Breast epithelium (tissue), 4 donors: ENCODE results near the gene RIPOR2. TPM values are rescaled to one million over a fixed set of nuclear protein-coding genes. Genes with fewer than 3 reads are reported as not detected.

Experiments used
- DNase-seq, 2 donors: peaks; one replicate each; pipeline ENCODE4 v3.0.0-alpha.2; 2019; ENCODE audit warnings: low spot score in 2 of 2
- H3K27ac ChIP-seq, 2 donors: fragments of 200-600 bp; sonication (generic) in 1 of 2; one replicate each; pipeline ENCODE4 v1.5.1; 2016 to 2019; ENCODE audit warnings: mild to moderate bottlenecking in 1 of 2
- H3K27me3 ChIP-seq, 2 donors: fragments of 200-600 bp; sonication (generic) in 1 of 2; one replicate each; pipeline versions ENCODE4 v1.5.1 to v1.6.0; 2017 to 2019; ENCODE audit warnings: control low read depth in 1 of 2, mild to moderate bottlenecking in 1 of 2
- H3K36me3 ChIP-seq: fragments of 200-600 bp; one replicate; pipeline ENCODE4 v1.5.1; 2019
- H3K4me1 ChIP-seq, 2 donors: fragments of 200-600 bp; sonication (generic); one replicate each; pipeline ENCODE4 v1.5.1; 2016 to 2019; ENCODE audit warnings: control low read depth in 1 of 2
- H3K4me3 ChIP-seq, 3 donors: fragments of 200-600 bp; sonication (generic); 1 replicate in 2 of 3; 2 replicates in 1 of 3; pipeline ENCODE4 v1.5.1; 2016 to 2019; ENCODE audit warnings: mild to moderate bottlenecking in 3 of 3, moderate library complexity in 2 of 3
- H3K9me3 ChIP-seq, 2 donors: fragments of 200-600 bp; sonication (generic) in 1 of 2; one replicate each; pipeline ENCODE4 v1.5.1; 2016 to 2019; ENCODE audit warnings: control low read depth in 1 of 2
- POLR2A ChIP-seq: fragments of 450-650 bp; IDR thresholded peaks from one replicate; pipeline ENCODE4 v1.6.1; 2016; ENCODE audit warnings: antibody characterized with exemption, mild to moderate bottlenecking, moderate library complexity
- POLR2AphosphoS5 ChIP-seq, 3 donors: sonication (generic); formaldehyde crosslinking; IDR thresholded peaks; one replicate each; pipeline ENCODE4 v1.6.1; 2017; ENCODE audit warnings: antibody characterized with exemption in 3 of 3
- intact Hi-C: fragments of 100-400 bp; cut with DNase I; formaldehyde crosslinking; loops from one replicate; pipeline ENCODE4 v1.15.1; 2023; ENCODE audit warnings: low total_unique reads
- total RNA-seq, 3 donors: library from RNA; depleted of rRNA; stranded (reverse); fragments of >200 nt; gene quantifications; one replicate each; pipeline ENCODE4 v1.1.0, GENCODE V29; 2016
- TF ChIP-seq, protein P1 (sequence below), 3 donors: fragments of 450-650 bp; IDR thresholded peaks; one replicate each; pipeline ENCODE4 v1.5.1; 2016 to 2017; ENCODE audit warnings: antibody characterized with exemption in 3 of 3, mild to moderate bottlenecking in 3 of 3, moderate library complexity in 3 of 3

Gene RIPOR2
- total RNA-seq, 3 donors from 2014 or later, result 13.8 to 70.5 (median 29.2) TPM

DNA sequence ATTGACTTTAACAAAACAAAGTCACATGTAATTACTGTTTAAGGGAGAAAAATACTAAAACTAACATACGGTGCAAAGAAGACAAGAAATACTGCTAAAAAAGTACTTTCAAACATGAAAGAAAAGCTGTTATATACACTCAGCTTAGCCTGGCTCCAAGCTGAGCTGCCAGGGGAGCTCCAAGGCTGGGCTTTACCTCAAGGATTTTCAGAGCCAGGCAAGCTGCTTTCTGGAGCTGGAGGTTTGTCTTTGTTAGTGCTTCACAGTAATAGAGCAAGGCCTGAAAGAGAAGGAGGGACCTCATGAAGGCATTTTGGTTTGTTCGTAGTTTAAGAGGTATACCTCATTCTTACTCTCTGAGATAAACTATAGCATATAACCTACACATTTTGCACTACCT is 117.4 kb downstream of the RIPOR2 start:
- no peaks in the 10 kb centered on the region for H3K27me3 ChIP-seq
- no peaks in the 10 kb centered on the region for H3K9me3 ChIP-seq
- H3K4me3 ChIP-seq, result no peak overlapping the region
- no peaks in the 10 kb centered on the region for H3K4me1 ChIP-seq
- intact Hi-C loops, result no loop called here
- DNase-seq, result no peak
- no peaks in the 10 kb centered on the region for H3K36me3 ChIP-seq
- H3K27ac ChIP-seq, result no peak overlapping the region
- TF ChIP-seq, protein P1, sequence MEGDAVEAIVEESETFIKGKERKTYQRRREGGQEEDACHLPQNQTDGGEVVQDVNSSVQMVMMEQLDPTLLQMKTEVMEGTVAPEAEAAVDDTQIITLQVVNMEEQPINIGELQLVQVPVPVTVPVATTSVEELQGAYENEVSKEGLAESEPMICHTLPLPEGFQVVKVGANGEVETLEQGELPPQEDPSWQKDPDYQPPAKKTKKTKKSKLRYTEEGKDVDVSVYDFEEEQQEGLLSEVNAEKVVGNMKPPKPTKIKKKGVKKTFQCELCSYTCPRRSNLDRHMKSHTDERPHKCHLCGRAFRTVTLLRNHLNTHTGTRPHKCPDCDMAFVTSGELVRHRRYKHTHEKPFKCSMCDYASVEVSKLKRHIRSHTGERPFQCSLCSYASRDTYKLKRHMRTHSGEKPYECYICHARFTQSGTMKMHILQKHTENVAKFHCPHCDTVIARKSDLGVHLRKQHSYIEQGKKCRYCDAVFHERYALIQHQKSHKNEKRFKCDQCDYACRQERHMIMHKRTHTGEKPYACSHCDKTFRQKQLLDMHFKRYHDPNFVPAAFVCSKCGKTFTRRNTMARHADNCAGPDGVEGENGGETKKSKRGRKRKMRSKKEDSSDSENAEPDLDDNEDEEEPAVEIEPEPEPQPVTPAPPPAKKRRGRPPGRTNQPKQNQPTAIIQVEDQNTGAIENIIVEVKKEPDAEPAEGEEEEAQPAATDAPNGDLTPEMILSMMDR (IDR thresholded peaks at IDR 0.05), result no peak
- no peak for TF ChIP-seq POLR2A

DNA sequence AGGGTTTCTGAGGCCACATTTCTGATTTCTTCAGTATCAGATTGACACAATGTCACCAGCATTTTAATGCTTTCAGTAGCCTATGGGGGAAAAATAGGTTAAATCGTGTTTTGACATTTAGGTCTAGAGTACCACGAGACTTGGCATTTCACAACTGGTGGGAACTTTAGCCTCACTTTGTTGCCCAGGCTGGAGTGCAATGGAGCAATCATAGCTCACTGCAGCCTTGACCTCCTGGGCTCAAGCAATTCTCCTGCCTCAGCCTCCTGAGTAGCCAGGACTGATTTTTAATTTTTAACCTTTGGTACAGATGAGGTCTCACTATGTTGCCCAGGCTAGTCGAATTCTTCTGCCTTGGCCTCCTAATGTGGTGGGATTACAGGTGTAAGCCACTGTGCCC is 126.0 kb downstream of the RIPOR2 start:
- Histone ChIP-seq H3K4me3 (no peak overlapping the region), H3K36me3 (no peaks in the 10 kb centered on the region), H3K27me3 (no peaks in the 10 kb centered on the region), H3K9me3 (no peaks in the 10 kb centered on the region), H3K27ac (no peak overlapping the region), H3K4me1 (no peaks in the 10 kb centered on the region)
- no peak for DNase-seq
- intact Hi-C loops, result no loop called here
- no peak for TF ChIP-seq POLR2A
- TF ChIP-seq, protein P1 (IDR thresholded peaks at IDR 0.05), result no peak
- TF ChIP-seq POLR2AphosphoS5 (IDR thresholded peaks at IDR 0.05), result no peak

GRCh38 chr6:24807584-24807983 is 128.2 kb downstream of the RIPOR2 start:
- H3K27ac ChIP-seq, result no peak overlapping the region
- intact Hi-C loops, result no loop called here
- no peaks in the 10 kb centered on the region for H3K36me3 ChIP-seq
- no peaks in the 10 kb centered on the region for H3K27me3 ChIP-seq
- H3K4me3 ChIP-seq, result no peak overlapping the region
- TF ChIP-seq POLR2AphosphoS5 (IDR thresholded peaks at IDR 0.05), result no peak
- TF ChIP-seq, protein P1 (IDR thresholded peaks at IDR 0.05), result no peak
- TF ChIP-seq POLR2A, result no peak
- H3K4me1 ChIP-seq, result no peaks in the 10 kb centered on the region
- H3K9me3 ChIP-seq, result no peaks in the 10 kb centered on the region
- no peak for DNase-seq

GRCh38 chr6:24802271-24803059 is 133.3 kb downstream of the RIPOR2 start:
- DNase-seq, result no peak
- H3K27me3 ChIP-seq, result no peaks in the 10 kb centered on the region
- intact Hi-C loops, result no loop called here
- no peak overlapping the region for H3K4me3 ChIP-seq
- no peaks in the 10 kb centered on the region for H3K36me3 ChIP-seq
- no peaks in the 10 kb centered on the region for H3K9me3 ChIP-seq
- TF ChIP-seq POLR2A, result no peak
- TF ChIP-seq, protein P1 (IDR thresholded peaks at IDR 0.05), result no peak
- TF ChIP-seq POLR2AphosphoS5 (IDR thresholded peaks at IDR 0.05), result no peak
- H3K4me1 ChIP-seq, result no peaks in the 10 kb centered on the region
- no peak overlapping the region for H3K27ac ChIP-seq

DNA sequence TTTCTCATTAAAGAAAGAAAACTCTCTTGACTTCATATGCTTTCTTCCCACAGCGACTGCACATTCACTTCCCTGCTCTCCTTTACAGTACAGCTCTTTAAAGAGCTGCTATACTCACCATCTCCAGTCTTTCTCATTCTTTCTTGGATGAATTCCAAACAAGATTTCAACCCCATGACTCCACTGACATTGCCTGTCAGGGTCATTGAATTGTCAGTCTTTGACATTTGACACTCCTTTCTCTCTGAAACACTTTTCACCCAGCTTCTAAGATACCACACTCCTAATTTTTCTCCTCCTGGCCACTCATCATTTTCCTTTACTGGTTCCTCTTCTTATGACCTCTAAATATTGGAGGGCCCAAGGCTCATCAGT is 136.2 kb downstream of the RIPOR2 start:
- intact Hi-C loops, result no loop called here
- TF ChIP-seq POLR2A, result no peak
- TF ChIP-seq, protein P1 (IDR thresholded peaks at IDR 0.05), result no peak
- no peak overlapping the region for H3K4me3 ChIP-seq

More for the DNA sequence above, 136.2 kb downstream of the RIPOR2 start:
- Histone ChIP-seq H3K4me1 (no peaks in the 10 kb centered on the region), H3K27me3 (no peaks in the 10 kb centered on the region), H3K27ac (no peak overlapping the region), H3K36me3 (no peaks in the 10 kb centered on the region), H3K9me3 (no peaks in the 10 kb centered on the region)
- DNase-seq, result no peak
